CD14-positive monocyte (primary cell): ENCODE data around the gene TIGD2. TPM values are rescaled to one million over a fixed set of nuclear protein-coding genes. Genes with fewer than 3 reads are reported as not detected.

Experiments used
- DNase-seq, 3 donors: peaks; one replicate each; pipeline ENCODE4 v3.0.0-alpha.2; 2011 to 2022
- H2AFZ ChIP-seq: 2 replicates; pipeline ENCODE4 v1.6.0; 2012; ENCODE audit warnings: mild to moderate bottlenecking, low read depth, low read length, inconsistent platforms; ENCODE audit not compliant: insufficient read depth, poor library complexity, severe bottlenecking
- H3K27ac ChIP-seq, 2 donors: 1 replicate in 1 of 2; 2 replicates in 1 of 2; pipeline ENCODE4 v1.5.1; 2012 to 2013; ENCODE audit warnings: low read length in 2 of 2, control low read depth in 1 of 2, inconsistent platforms in 1 of 2, low read depth in 1 of 2, mild to moderate bottlenecking in 1 of 2
- H3K27me3 ChIP-seq, 2 donors: one replicate each; pipeline versions ENCODE4 v1.6.0 to v1.6.1; 2011 to 2013; ENCODE audit warnings: low read length in 2 of 2; ENCODE audit not compliant: control insufficient read depth in 2 of 2, insufficient read depth in 2 of 2
- H3K36me3 ChIP-seq, 2 donors: replicated peaks in 1 of 2; 1 replicate in 1 of 2; 2 replicates in 1 of 2; pipeline versions ENCODE4 v1.5.1 to v1.6.1; 2012 to 2013; ENCODE audit warnings: low read length in 2 of 2, control low read depth in 1 of 2, inconsistent platforms in 1 of 2, mild to moderate bottlenecking in 1 of 2; ENCODE audit not compliant: insufficient read depth in 2 of 2, control insufficient read depth in 1 of 2
- H3K4me1 ChIP-seq, 2 donors: 1 replicate in 1 of 2; 2 replicates in 1 of 2; pipeline versions ENCODE4 v1.5.1 to v1.6.1; 2012 to 2013; ENCODE audit warnings: low read length in 2 of 2, control low read depth in 1 of 2, inconsistent platforms in 1 of 2, mild to moderate bottlenecking in 1 of 2, moderate library complexity in 1 of 2; ENCODE audit not compliant: insufficient read depth in 2 of 2, control insufficient read depth in 1 of 2
- H3K4me2 ChIP-seq: replicated peaks from 2 replicates; pipeline ENCODE3; 2012; ENCODE audit warnings: low read length, moderate library complexity, mild to moderate bottlenecking; ENCODE audit not compliant: poor library complexity, severe bottlenecking; ENCODE audit errors: extremely low read depth
- H3K4me3 ChIP-seq, 3 experiments: fragments of 200-600 bp in 1 of 3; sonication (generic) in 1 of 3; replicated peaks in 1 of 3; 1 replicate in 2 of 3; 2 replicates in 1 of 3; pipeline ENCODE4 v1.5.1; 2011 to 2013; ENCODE audit warnings: low read length in 3 of 3, mild to moderate bottlenecking in 3 of 3, control low read depth in 2 of 3, low read depth in 2 of 3, inconsistent platforms in 1 of 3, moderate library complexity in 1 of 3
- H3K79me2 ChIP-seq: 2 replicates; pipeline ENCODE4 v1.6.0; 2012; ENCODE audit warnings: mild to moderate bottlenecking, control low read depth, inconsistent platforms, low read length, moderate library complexity; ENCODE audit not compliant: insufficient read depth
- H3K9ac ChIP-seq: 2 replicates; pipeline ENCODE4 v1.6.0; 2017; ENCODE audit warnings: low read length, mild to moderate bottlenecking; ENCODE audit not compliant: insufficient read depth, poor library complexity, severe bottlenecking
- H3K9me3 ChIP-seq, 2 donors: replicated peaks in 1 of 2; 1 replicate in 1 of 2; 2 replicates in 1 of 2; pipeline versions ENCODE4 v1.5.1 to v1.6.1; 2012 to 2013; ENCODE audit warnings: low read length in 2 of 2, control low read depth in 1 of 2; ENCODE audit not compliant: control insufficient read depth in 1 of 2, insufficient read depth in 1 of 2
- H4K20me1 ChIP-seq: 2 replicates; pipeline ENCODE4 v1.6.0; 2012; ENCODE audit warnings: mild to moderate bottlenecking, low read length, control low read depth, moderate library complexity; ENCODE audit not compliant: insufficient read depth
- H3K27ac Mint-ChIP-seq, 7 donors: one replicate each; pipeline ENCODE4 v1.8.0; 2020; ENCODE audit warnings: mild to moderate bottlenecking in 7 of 7, mixed read lengths in 7 of 7, moderate library complexity in 6 of 7, inconsistent platforms in 2 of 7
- H3K27me3 Mint-ChIP-seq, 3 donors: one replicate each; pipeline ENCODE4 v1.8.0; 2021 to 2022; ENCODE audit warnings: low read depth in 3 of 3, mild to moderate bottlenecking in 3 of 3, mixed read lengths in 3 of 3, moderate library complexity in 3 of 3, inconsistent platforms in 1 of 3
- H3K36me3 Mint-ChIP-seq, 2 donors: one replicate each; pipeline ENCODE4 v1.8.0; 2020; ENCODE audit warnings: mixed read lengths in 2 of 2, inconsistent platforms in 1 of 2, mild to moderate bottlenecking in 1 of 2
- H3K4me1 Mint-ChIP-seq: one replicate; pipeline ENCODE4 v1.8.0; 2020; ENCODE audit warnings: mild to moderate bottlenecking, mixed read lengths
- H3K4me3 Mint-ChIP-seq, 2 donors: one replicate each; pipeline ENCODE4 v1.8.0; 2020; ENCODE audit warnings: mild to moderate bottlenecking in 2 of 2, mixed read lengths in 2 of 2, moderate library complexity in 1 of 2
- H3K9me3 Mint-ChIP-seq, 7 donors: one replicate each; pipeline ENCODE4 v1.8.0; 2020 to 2022; ENCODE audit warnings: mixed read lengths in 7 of 7, mild to moderate bottlenecking in 6 of 7, moderate library complexity in 6 of 7, inconsistent platforms in 2 of 7
- CTCF ChIP-seq: fragments of 200-600 bp; IDR thresholded peaks from one replicate; pipeline ENCODE4 v1.8.0; 2022; ENCODE audit warnings: antibody characterized with exemption, mild to moderate bottlenecking
- WGBS: methylation state at CpG from one replicate; pipeline ENCODE4 v1.1.5; 2013; ENCODE audit warnings: missing lambda C conversion rate; ENCODE audit not compliant: insufficient coverage; 5-methylcytosine and 5-hydroxymethylcytosine counted together
- intact Hi-C, 2 donors: fragments of 100-400 bp; cut with micrococcal nuclease; formaldehyde crosslinking; loops; one replicate each; pipeline versions ENCODE4 v1.15.0 to v1.15.1; 2023
- polyA plus RNA-seq, 3 donors: library from polyadenylated mRNA; depleted of rRNA in 1 of 3; unstranded in 2 of 3; stranded (reverse) in 1 of 3; fragments of 300-500 nt in 2 of 3; fragments of >200 nt in 1 of 3; fragmentation: Illumina TruSeq in 2 of 3; gene quantifications; 1 replicate in 2 of 3; 2 replicates in 1 of 3; pipeline ENCODE4 v1.2.3, GENCODE V29; 2012 to 2021

Gene TIGD2
- polyA plus RNA-seq, 3 donors = 1.00 to 2.4 (median 2.1) TPM

DNA sequence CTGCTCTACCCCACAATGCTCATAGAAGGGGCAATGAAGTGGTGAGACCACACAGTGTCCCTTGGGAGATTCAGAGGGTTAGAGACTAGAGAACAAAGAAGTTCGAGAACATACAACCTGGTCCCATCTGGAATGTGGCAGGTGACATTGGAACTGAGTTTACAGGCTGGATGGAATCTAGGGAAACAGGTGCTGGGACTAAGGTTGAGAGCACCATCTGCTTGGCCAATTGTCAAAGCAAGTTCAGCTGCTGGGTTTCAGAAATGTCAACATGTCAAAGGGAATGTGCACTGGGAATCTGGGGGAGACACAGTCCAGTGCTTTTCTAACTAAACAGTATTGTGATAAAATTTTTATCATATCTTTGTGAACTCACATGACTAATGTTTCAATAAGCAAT, 38.4 kb upstream of the TIGD2 start:
- 100% methylated on average over 1 of the region's 1 CpG for WGBS
- no peaks in the 10 kb centered on the region for H3K79me2 ChIP-seq
- Mint-ChIP-seq H3K27ac (no peak overlapping the region), H3K4me3 (no peak overlapping the region), H3K36me3 (no peaks in the 10 kb centered on the region), H3K4me1 (peaks cover 11% of the 10 kb centered on the region), H3K27me3 (peaks cover 0 to 4% (median 1%) of the 10 kb centered on the region in 3 donors), H3K9me3 (peaks cover 5 to 11% (median 10%) of the 10 kb centered on the region in 7 donors)
- H4K20me1 ChIP-seq = no peaks in the 10 kb centered on the region
- H3K27ac ChIP-seq = no peak overlapping the region
- TF ChIP-seq CTCF = no peak
- H3K36me3 ChIP-seq = no peaks in the 10 kb centered on the region
- H3K9me3 ChIP-seq = peaks cover 2 to 7% of the 10 kb centered on the region in 2 donors
- no peak overlapping the region for H3K9ac ChIP-seq
- intact Hi-C loops = no loop called here
- no peaks in the 10 kb centered on the region for H3K4me1 ChIP-seq
- no peaks in the 10 kb centered on the region for H3K27me3 ChIP-seq
- H2AFZ ChIP-seq = no peak overlapping the region
- no peak overlapping the region for H3K4me3 ChIP-seq
- H3K4me2 ChIP-seq = no peak overlapping the region
- no peak for DNase-seq

DNA sequence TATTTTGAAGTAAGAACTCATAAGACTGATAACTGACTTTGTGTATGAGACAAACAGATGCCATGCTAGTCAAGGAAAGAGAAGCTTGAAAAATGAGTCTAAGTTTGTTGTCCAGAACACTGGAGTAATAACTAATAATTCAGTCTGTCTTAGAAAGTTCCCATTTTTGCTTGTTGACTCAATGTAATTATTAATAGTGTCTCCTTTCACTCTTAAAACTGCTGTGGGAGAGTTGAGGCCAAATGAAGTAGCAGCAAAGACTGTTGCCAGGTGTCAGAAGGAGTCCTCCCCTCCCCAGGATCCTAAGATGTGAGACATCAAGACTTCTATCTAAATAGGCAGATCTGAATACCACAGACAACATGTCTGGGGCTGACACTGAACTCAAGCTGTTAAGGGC, 33.6 kb upstream of the TIGD2 start:
- no peak for TF ChIP-seq CTCF
- Histone ChIP-seq H4K20me1 (no peaks in the 10 kb centered on the region), H3K36me3 (no peaks in the 10 kb centered on the region), H3K4me1 (no peaks in the 10 kb centered on the region), H3K4me3 (no peak overlapping the region), H3K79me2 (no peaks in the 10 kb centered on the region), H3K27me3 (no peaks in the 10 kb centered on the region), H3K27ac (no peak overlapping the region), H3K9ac (no peak overlapping the region), H2AFZ (no peak overlapping the region), H3K9me3 (peaks cover 10 to 14% of the 10 kb centered on the region in 2 donors), H3K4me2 (no peak overlapping the region)
- DNase-seq = no peak
- Mint-ChIP-seq H3K4me3 (no peak overlapping the region), H3K9me3 (peaks cover 6 to 28% (median 16%) of the 10 kb centered on the region in 7 donors), H3K36me3 (no peaks in the 10 kb centered on the region), H3K4me1 (peaks cover 7% of the 10 kb centered on the region), H3K27me3 (peaks cover 0 to 6% (median 2%) of the 10 kb centered on the region in 3 donors), H3K27ac (no peak overlapping the region)
- intact Hi-C loops = no loop called here
